HepG2 (cell line): Measurements from ENCODE around the gene NELL2. TPM values are rescaled to one million over a fixed set of nuclear protein-coding genes. Genes with fewer than 3 reads are reported as not detected.

Source experiments
- ATAC-seq: fragments of 200-7000 bp; cut with Tn5 transposase; 3 replicates; pipeline ENCODE4 v1.9.1; 2020; ENCODE audit warnings: mild to moderate bottlenecking, moderate library complexity
- BruUV-seq: library from RNA; stranded (reverse); fragments of 400-500 nt; replicated peaks from 2 replicates; lab custom pipeline; 2021; lab: Mats Ljungman, UMichigan
- CTCF ChIA-PET: fragments of 300-600 bp; formaldehyde crosslinking; extraction: SDS; loops from one replicate; lab custom pipeline; 2021; ENCODE audit warnings: low total read pairs, inconsistent platforms, low intra/inter-chr PET ratio; lab: Yijun Ruan, JAX
- POLR2A ChIA-PET: fragments of 350-600 bp; sonication (Branson Sonifier 250); formaldehyde crosslinking; loops from one replicate; lab custom pipeline; 2020; ENCODE audit warnings: antibody characterized with exemption, inconsistent platforms; lab: Yijun Ruan, JAX
- DNase-seq: peaks from one replicate; pipeline ENCODE4 v3.0.0-alpha.2; 2015; ENCODE audit warnings: low spot score
- FAIRE-seq: peaks from 3 replicates; lab custom pipeline; 2011; peaks lifted over from hg19 to GRCh38; lab: Jason Lieb, UNC
- H2AFZ ChIP-seq: one replicate; pipeline ENCODE4 v1.6.1; 2011; ENCODE audit warnings: low read length, inconsistent platforms
- H3K27ac ChIP-seq: fragments of 300-600 bp; 3 replicates; pipeline ENCODE4 v1.8.0; 2011; ENCODE audit warnings: mixed run types, mild to moderate bottlenecking, mixed read lengths, low read length, inconsistent platforms; ENCODE audit not compliant: insufficient read depth; ENCODE audit errors: extremely low read length
- H3K27me3 ChIP-seq, 2 experiments: fragments of 200-600 bp in 1 of 2; 2 replicates in 1 of 2; 3 replicates in 1 of 2; pipeline versions ENCODE4 v1.6.0 to v1.8.0; 2011; ENCODE audit warnings: low read length in 2 of 2, mild to moderate bottlenecking in 2 of 2, moderate library complexity in 2 of 2, inconsistent platforms in 1 of 2; ENCODE audit not compliant: insufficient read depth in 2 of 2, control insufficient read depth in 1 of 2
- H3K36me3 ChIP-seq, 2 experiments: fragments of 200-600 bp in 1 of 2; replicated peaks in 1 of 2; 2 replicates in 1 of 2; 3 replicates in 1 of 2; pipeline versions ENCODE4 v1.5.1 to v1.8.0; 2011; ENCODE audit warnings: low read length in 2 of 2, inconsistent platforms in 1 of 2; ENCODE audit not compliant: insufficient read depth in 2 of 2, control insufficient read depth in 1 of 2
- H3K4me1 ChIP-seq: 2 replicates; pipeline ENCODE4 v1.5.1; 2012; ENCODE audit warnings: low read length, inconsistent platforms; ENCODE audit not compliant: insufficient read depth
- H3K4me2 ChIP-seq: 2 replicates; pipeline ENCODE4 v1.6.0; 2011; ENCODE audit warnings: low read depth, low read length, inconsistent platforms
- H3K4me3 ChIP-seq, 3 experiments: fragments of 200-600 bp in 1 of 3; sonication (generic), shearing (Covaris generic) in 1 of 3; replicated peaks in 1 of 3; 2 replicates each; pipeline ENCODE4 v1.5.1; 2011 to 2016; ENCODE audit warnings: low read length in 3 of 3, inconsistent platforms in 2 of 3, low read depth in 2 of 3, mild to moderate bottlenecking in 2 of 3, control low read depth in 1 of 3, mixed read lengths in 1 of 3; ENCODE audit not compliant: insufficient read depth in 1 of 3
- H3K79me2 ChIP-seq: one replicate; pipeline ENCODE4 v1.6.1; 2011; ENCODE audit warnings: low read length, inconsistent platforms; ENCODE audit not compliant: insufficient read depth
- H3K9ac ChIP-seq: 2 replicates; pipeline ENCODE4 v1.6.0; 2011; ENCODE audit warnings: mild to moderate bottlenecking, low read depth, low read length, inconsistent platforms; ENCODE audit not compliant: insufficient read depth
- H3K9me3 ChIP-seq: 2 replicates; pipeline ENCODE4 v1.5.1; 2012; ENCODE audit warnings: mild to moderate bottlenecking, low read length
- H4K20me1 ChIP-seq: 2 replicates; pipeline ENCODE4 v1.6.0; 2011; ENCODE audit warnings: inconsistent platforms, mild to moderate bottlenecking, low read length, moderate library complexity; ENCODE audit not compliant: insufficient read depth
- ATM ChIP-seq: fragments of 450-650 bp; IDR thresholded peaks from 2 replicates; pipeline ENCODE4 v1.7.1; 2017; ENCODE audit warnings: mild to moderate bottlenecking, borderline replicate concordance
- BRCA1 ChIP-seq: sonication (generic); formaldehyde crosslinking; IDR thresholded peaks from 2 replicates; pipeline ENCODE4 v1.4.0; 2020; ENCODE audit warnings: missing genetic modification reagents
- ISX ChIP-seq: sonication (generic); formaldehyde crosslinking; conservative IDR thresholded peaks from 2 replicates; pipeline ENCODE4 v1.5.0; 2020; ENCODE audit warnings: missing genetic modification reagents
- NFATC3 ChIP-seq: sonication (generic); formaldehyde crosslinking; IDR thresholded peaks from 2 replicates; pipeline ENCODE4 v1.5.1; 2020; ENCODE audit warnings: mild to moderate bottlenecking, missing genetic modification reagents
- NFIC ChIP-seq: IDR thresholded peaks from 2 replicates; pipeline ENCODE4 v1.6.1; 2012; ENCODE audit warnings: mild to moderate bottlenecking, low read length, inconsistent platforms
- RBM22 ChIP-seq: fragments of 200-400 bp; formaldehyde crosslinking; optimal IDR thresholded peaks from 2 replicates; pipeline ENCODE3; 2017; ENCODE audit warnings: mild to moderate bottlenecking, low read length, moderate library complexity
- SRY ChIP-seq: sonication (generic); formaldehyde crosslinking; IDR thresholded peaks from 2 replicates; pipeline ENCODE4 v1.8.0; 2022; ENCODE audit warnings: mild to moderate bottlenecking, missing genetic modification reagents
- ZNF780A ChIP-seq: sonication (generic); formaldehyde crosslinking; IDR thresholded peaks from 2 replicates; pipeline ENCODE4 v1.8.0; 2022; ENCODE audit warnings: mild to moderate bottlenecking, missing genetic modification reagents, moderate library complexity
- WGBS: methylation state at CpG from one replicate; pipeline ENCODE4 v1.1.6; 2017; ENCODE audit warnings: low lambda C conversion rate; 5-methylcytosine and 5-hydroxymethylcytosine counted together
- in situ Hi-C: cut with HindIII; loops from 2 replicates; pipeline ENCODE4 v1.10.0; 2017; ENCODE audit warnings: low pct_unique_long_range_greater_than_20kb; ENCODE audit not compliant: extremely low pct_ligation_motif_present
- intact Hi-C: fragments of 100-400 bp; cut with micrococcal nuclease; formaldehyde crosslinking; loops from one replicate; pipeline ENCODE4 v1.10.0; 2022; ENCODE audit not compliant: unreplicated experiment
- polyA plus RNA-seq, 8 experiments: library from polyadenylated mRNA; depleted of rRNA in 3 of 8; stranded (reverse) in 7 of 8; unstranded in 1 of 8; fragments of >200 nt; fragmentation: Illumina TruSeq in 4 of 8; extraction: Trizol in 4 of 8; gene quantifications; 2 replicates each; pipeline versions ENCODE4 v1.2.1 to v1.2.3, GENCODE V29; 2011 to 2016; ENCODE audit warnings: low read depth in 4 of 8, missing spikeins in 1 of 8, mixed read lengths in 1 of 8; ENCODE audit not compliant: insufficient read depth in 1 of 8
- total RNA-seq, 5 experiments: library from RNA; depleted of rRNA; stranded (reverse); fragments of >200 nt; fragmentation: Illumina TruSeq; extraction: Trizol; gene quantifications; 2 replicates each; pipeline ENCODE4 v1.2.3, GENCODE V29; 2016; ENCODE audit warnings: low read depth in 1 of 5
- TF ChIP-seq, protein P1 (sequence below): sonication (generic); formaldehyde crosslinking; IDR thresholded peaks from 2 replicates; pipeline ENCODE4 v1.4.0; 2020; ENCODE audit warnings: missing genetic modification reagents
- TF ChIP-seq, protein P2 (sequence below): sonication (generic); formaldehyde crosslinking; IDR thresholded peaks from 2 replicates; pipeline ENCODE4 v1.4.0; 2020; ENCODE audit warnings: missing genetic modification reagents

The NELL2 gene
- total and polyA plus RNA-seq, 2 of the 13 experiments (the other 11 are each of a cell fraction or from before 2014, with no cell fraction given): 0.11 TPM; not detected in 1

DNA sequence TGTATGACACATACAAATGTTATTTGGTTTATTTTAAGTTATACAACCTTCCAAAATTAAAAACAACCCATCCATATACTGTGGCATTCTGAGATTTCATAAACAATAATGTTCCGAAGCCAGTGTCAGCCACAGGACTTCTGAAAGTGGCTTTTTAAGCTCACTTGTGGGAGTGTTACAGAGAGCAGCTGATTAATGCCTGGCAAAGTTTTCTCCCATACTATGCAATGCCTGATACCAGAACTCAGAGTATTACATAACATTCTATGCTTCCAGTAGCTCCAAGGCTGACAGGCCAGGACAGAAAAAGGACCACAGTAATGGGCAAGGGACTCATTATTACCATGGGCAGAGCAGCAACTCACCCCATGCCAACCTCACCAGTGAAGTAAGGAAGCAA, 29.3 kb downstream of the NELL2 start (continued):
- no peak for TF ChIP-seq SRY (CRISPR knock-in tag)
- no peak for TF ChIP-seq ZNF780A (CRISPR knock-in tag)
- TF ChIP-seq, protein P1, sequence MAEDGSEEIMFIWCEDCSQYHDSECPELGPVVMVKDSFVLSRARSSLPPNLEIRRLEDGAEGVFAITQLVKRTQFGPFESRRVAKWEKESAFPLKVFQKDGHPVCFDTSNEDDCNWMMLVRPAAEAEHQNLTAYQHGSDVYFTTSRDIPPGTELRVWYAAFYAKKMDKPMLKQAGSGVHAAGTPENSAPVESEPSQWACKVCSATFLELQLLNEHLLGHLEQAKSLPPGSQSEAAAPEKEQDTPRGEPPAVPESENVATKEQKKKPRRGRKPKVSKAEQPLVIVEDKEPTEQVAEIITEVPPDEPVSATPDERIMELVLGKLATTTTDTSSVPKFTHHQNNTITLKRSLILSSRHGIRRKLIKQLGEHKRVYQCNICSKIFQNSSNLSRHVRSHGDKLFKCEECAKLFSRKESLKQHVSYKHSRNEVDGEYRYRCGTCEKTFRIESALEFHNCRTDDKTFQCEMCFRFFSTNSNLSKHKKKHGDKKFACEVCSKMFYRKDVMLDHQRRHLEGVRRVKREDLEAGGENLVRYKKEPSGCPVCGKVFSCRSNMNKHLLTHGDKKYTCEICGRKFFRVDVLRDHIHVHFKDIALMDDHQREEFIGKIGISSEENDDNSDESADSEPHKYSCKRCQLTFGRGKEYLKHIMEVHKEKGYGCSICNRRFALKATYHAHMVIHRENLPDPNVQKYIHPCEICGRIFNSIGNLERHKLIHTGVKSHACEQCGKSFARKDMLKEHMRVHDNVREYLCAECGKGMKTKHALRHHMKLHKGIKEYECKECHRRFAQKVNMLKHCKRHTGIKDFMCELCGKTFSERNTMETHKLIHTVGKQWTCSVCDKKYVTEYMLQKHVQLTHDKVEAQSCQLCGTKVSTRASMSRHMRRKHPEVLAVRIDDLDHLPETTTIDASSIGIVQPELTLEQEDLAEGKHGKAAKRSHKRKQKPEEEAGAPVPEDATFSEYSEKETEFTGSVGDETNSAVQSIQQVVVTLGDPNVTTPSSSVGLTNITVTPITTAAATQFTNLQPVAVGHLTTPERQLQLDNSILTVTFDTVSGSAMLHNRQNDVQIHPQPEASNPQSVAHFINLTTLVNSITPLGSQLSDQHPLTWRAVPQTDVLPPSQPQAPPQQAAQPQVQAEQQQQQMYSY (CRISPR knock-in tag): no peak
- TF ChIP-seq, protein P2, sequence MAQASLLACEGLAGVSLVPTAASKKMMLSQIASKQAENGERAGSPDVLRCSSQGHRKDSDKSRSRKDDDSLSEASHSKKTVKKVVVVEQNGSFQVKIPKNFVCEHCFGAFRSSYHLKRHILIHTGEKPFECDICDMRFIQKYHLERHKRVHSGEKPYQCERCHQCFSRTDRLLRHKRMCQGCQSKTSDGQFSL (CRISPR knock-in tag): no peak
- TF ChIP-seq NFIC: no peak
- TF ChIP-seq ATM: no peak
- no peak for TF ChIP-seq RBM22
- TF ChIP-seq ISX (CRISPR knock-in tag): no peak

DNA sequence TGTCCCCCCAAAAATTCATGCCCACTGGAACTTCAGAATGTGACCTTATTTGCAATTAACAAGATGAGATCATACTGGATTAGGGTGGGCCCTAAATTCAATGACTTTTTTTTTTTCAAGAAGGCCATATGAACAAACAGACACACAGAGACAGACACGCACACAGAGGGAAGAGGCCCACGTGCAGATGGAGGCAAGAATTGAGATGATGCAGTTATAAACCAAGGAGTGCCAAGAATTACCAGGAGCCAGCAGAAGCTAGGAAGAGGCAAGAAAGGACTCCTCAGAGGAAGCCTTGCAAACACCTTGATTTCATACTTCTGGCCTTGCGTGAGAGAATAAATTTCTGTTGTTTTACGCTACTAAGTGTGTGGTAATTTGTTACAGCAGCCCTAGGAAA, 33.4 kb downstream of the NELL2 start:
- no peak for ATAC-seq
- Histone ChIP-seq H3K4me3 (no peak overlapping the region), H3K79me2 (no peaks in the 10 kb centered on the region), H3K27me3 (no peaks in the 10 kb centered on the region), H3K36me3 (no peaks in the 10 kb centered on the region), H3K4me1 (no peaks in the 10 kb centered on the region), H3K9ac (no peak overlapping the region), H3K9me3 (no peaks in the 10 kb centered on the region), H2AFZ (no peak overlapping the region), H3K4me2 (no peak overlapping the region), H4K20me1 (no peaks in the 10 kb centered on the region), H3K27ac (no peak overlapping the region)
- ChIA-PET POLR2A (no interaction called here), CTCF (no interaction called here)
- FAIRE-seq: no peak
- intact Hi-C loops (no loop called here), in situ Hi-C loops (no loop called here)
- WGBS: 3% methylated on average over 4 of the region's 4 CpGs
- no peak for DNase-seq
- no TSS peak for BruUV-seq
- no peak for TF ChIP-seq BRCA1
- TF ChIP-seq NFATC3 (CRISPR knock-in tag): no peak
